ENCODE data around the gene B4GALT7. TPM values are rescaled to one million over a fixed set of nuclear protein-coding genes. Genes with fewer than 3 reads are reported as not detected.
A peak's percentile ranks its signal among the peaks of the same experiment; 100 is the strongest.

Gene B4GALT7
- total RNA-seq, 4 donors from 2014 or later = 13.9 to 19.4 (median 17.4) TPM

- TF ChIP-seq CTCF (IDR thresholded peaks at IDR 0.05) = no peak
- no peak for TF ChIP-seq POLR2A (IDR thresholded peaks at IDR 0.05)
- TF ChIP-seq EP300 (IDR thresholded peaks at IDR 0.05) = no peak
- no peak for TF ChIP-seq POLR2AphosphoS5 (IDR thresholded peaks at IDR 0.05)
- H3K36me3 ChIP-seq = peaks cover under 1% of the 10 kb centered on the region
- no peaks in the 10 kb centered on the region for H3K9me3 ChIP-seq
- WGBS = 39% methylated on average over 13 of the region's 13 CpGs
- no peak for DNase-seq (ENCODE audit: low spot score in 2 of 2)
- H3K27ac ChIP-seq = no peak overlapping the region
- peaks cover 6% of the 10 kb centered on the region for H3K27me3 ChIP-seq
- no peak overlapping the region for H3K4me3 ChIP-seq
- H3K4me1 ChIP-seq = peaks cover 11% of the 10 kb centered on the region
Measured at GRCh38 chr5:177588413-177588909, 11.5 kb upstream of the B4GALT7 start.

GRCh38 chr5:177590406-177590805 is 9.5 kb upstream of the B4GALT7 start:
- no peak overlapping the region for H3K4me3 ChIP-seq
- WGBS = 90% methylated on average over 1 of the region's 1 CpG
- no peak for DNase-seq (ENCODE audit: low spot score in 2 of 2)
- H3K9me3 ChIP-seq = no peaks in the 10 kb centered on the region
- H3K27me3 ChIP-seq = peaks cover 3% of the 10 kb centered on the region
- peaks cover 20% of the 10 kb centered on the region for H3K36me3 ChIP-seq
- H3K4me1 ChIP-seq = peaks cover 16% of the 10 kb centered on the region
- no peak overlapping the region for H3K27ac ChIP-seq
- TF ChIP-seq POLR2A (IDR thresholded peaks at IDR 0.05) = no peak
- TF ChIP-seq POLR2AphosphoS5 (IDR thresholded peaks at IDR 0.05) = no peak
- no peak for TF ChIP-seq CTCF (IDR thresholded peaks at IDR 0.05)
- no peak for TF ChIP-seq EP300 (IDR thresholded peaks at IDR 0.05)

GRCh38 chr5:177591690-177592009 is 8.3 kb upstream of the B4GALT7 start:
- H3K27ac ChIP-seq = no peak overlapping the region
- no peaks in the 10 kb centered on the region for H3K9me3 ChIP-seq
- no peaks in the 10 kb centered on the region for H3K27me3 ChIP-seq
- peak overlapping the region; percentile 96 for H3K4me3 ChIP-seq
- DNase-seq (ENCODE audit: low spot score in 2 of 2) = no peak
- TF ChIP-seq CTCF (IDR thresholded peaks at IDR 0.05) (no peak), POLR2AphosphoS5 (IDR thresholded peaks at IDR 0.05) (no peak), EP300 (IDR thresholded peaks at IDR 0.05) (no peak), POLR2A (IDR thresholded peaks at IDR 0.05) (no peak)
- WGBS = 15% methylated on average over 8 of the region's 8 CpGs
- peaks cover 16% of the 10 kb centered on the region for H3K4me1 ChIP-seq
- peaks cover 33% of the 10 kb centered on the region for H3K36me3 ChIP-seq

- 1% methylated on average over 12 of the region's 71 CpGs for WGBS
Measured at GRCh38 chr5:177592010-177592834, 7.7 kb upstream of the B4GALT7 start, which contains the start of gene TMED9. Gene TMED9, plus strand, starts transcription at chr5:177592203. Its CDS starts 12 bp downstream, at chr5:177592215.

More at GRCh38 chr5:177592010-177592834, 7.7 kb upstream of the B4GALT7 start, which contains the start of gene TMED9:
- peaks cover 35% of the 10 kb centered on the region for H3K36me3 ChIP-seq
- DNase-seq (ENCODE audit: low spot score in 2 of 2) = peak; percentile 81 to 88
- peaks cover 16% of the 10 kb centered on the region for H3K4me1 ChIP-seq
- peak within 1 kb of the TSS; percentile 96 for H3K4me3 ChIP-seq
- peak within 1 kb of the TSS; percentile 83 for H3K27ac ChIP-seq
- H3K27me3 ChIP-seq = no peaks in the 10 kb centered on the region
- no peaks in the 10 kb centered on the region for H3K9me3 ChIP-seq
- TF ChIP-seq CTCF (IDR thresholded peaks at IDR 0.05) = peak in 1 of 2 donors; percentile 29
- no peak for TF ChIP-seq EP300 (IDR thresholded peaks at IDR 0.05)
- TF ChIP-seq POLR2A (IDR thresholded peaks at IDR 0.05) = peak; percentile 55 to 81
- TF ChIP-seq POLR2AphosphoS5 (IDR thresholded peaks at IDR 0.05) = peak in 1 of 3 donors; percentile 43
